ENCODE data around the gene MYLK2.

The MYLK2 gene

GRCh38 chr20:31858760-31859083 is 39.6 kb downstream of the MYLK2 start:
- DNase-seq = no peak

GRCh38 chr20:31859266-31859997 is 40.3 kb downstream of the MYLK2 start:
- DNase-seq = no peak

- DNase-seq = no peak
Observed at GRCh38 chr20:31859998-31860380, 40.8 kb downstream of the MYLK2 start.

GRCh38 chr20:31860390-31861134 is 41.4 kb downstream of the MYLK2 start:
- no peak for DNase-seq

- no peak for DNase-seq
Observed at GRCh38 chr20:31861135-31861384, 41.9 kb downstream of the MYLK2 start.

GRCh38 chr20:31861385-31862156 is 42.4 kb downstream of the MYLK2 start:
- DNase-seq = no peak

GRCh38 chr20:31862157-31862470 is 43.0 kb downstream of the MYLK2 start:
- DNase-seq = no peak

- no peak for DNase-seq
Observed at GRCh38 chr20:31862506-31862905, 43.4 kb downstream of the MYLK2 start.

- DNase-seq = no peak
Observed at GRCh38 chr20:31863296-31864085, 44.3 kb downstream of the MYLK2 start.

GRCh38 chr20:31864521-31865400 is 45.6 kb downstream of the MYLK2 start:
- no peak for DNase-seq

GRCh38 chr20:31866221-31866620 is 47.1 kb downstream of the MYLK2 start:
- no peak for DNase-seq

- DNase-seq = no peak
Observed at GRCh38 chr20:31868853-31869672, 49.9 kb downstream of the MYLK2 start.

- DNase-seq = no peak
Observed at GRCh38 chr20:31869673-31869941, 50.5 kb downstream of the MYLK2 start.

GRCh38 chr20:31869942-31870725 is 51.0 kb downstream of the MYLK2 start, which contains the start of the genes DUSP15 and TTLL9:
Gene DUSP15 (minus strand): TSS chr20:31870527. CDS start chr20:31870337, 190 bp downstream.
Gene TTLL9 (plus strand): TSS chr20:31870634. CDS start chr20:31871127, 493 bp downstream.
- no peak for DNase-seq

GRCh38 chr20:31870726-31871617 is 51.8 kb downstream of the MYLK2 start:
- DNase-seq = no peak

GRCh38 chr20:31871618-31871954 is 52.4 kb downstream of the MYLK2 start:
- DNase-seq = no peak

- DNase-seq = no peak
Observed at GRCh38 chr20:31872406-31872805, 53.2 kb downstream of the MYLK2 start.

- no peak for DNase-seq
Observed at GRCh38 chr20:31875671-31876070, 56.5 kb downstream of the MYLK2 start.

- DNase-seq = no peak
Observed at GRCh38 chr20:31877684-31878083, 58.5 kb downstream of the MYLK2 start.

All from NK-92 treated with Interleukin-12 subunit alpha and Interleukin-12 subunit beta, amount 100 ng/mL, for 24 hours (cell line).